CD14-positive monocyte (primary cell): ENCODE results near the gene COMP. TPM values are rescaled to one million over a fixed set of nuclear protein-coding genes. Genes with fewer than 3 reads are reported as not detected.

Source experiments
- DNase-seq, 3 donors: peaks; one replicate each; pipeline ENCODE4 v3.0.0-alpha.2; 2011 to 2022
- H2AFZ ChIP-seq: 2 replicates; pipeline ENCODE4 v1.6.0; 2012; ENCODE audit warnings: mild to moderate bottlenecking, low read depth, low read length, inconsistent platforms; ENCODE audit not compliant: insufficient read depth, poor library complexity, severe bottlenecking
- H3K27ac ChIP-seq, 2 donors: 1 replicate in 1 of 2; 2 replicates in 1 of 2; pipeline ENCODE4 v1.5.1; 2012 to 2013; ENCODE audit warnings: low read length in 2 of 2, control low read depth in 1 of 2, inconsistent platforms in 1 of 2, low read depth in 1 of 2, mild to moderate bottlenecking in 1 of 2
- H3K27me3 ChIP-seq, 2 donors: one replicate each; pipeline versions ENCODE4 v1.6.0 to v1.6.1; 2011 to 2013; ENCODE audit warnings: low read length in 2 of 2; ENCODE audit not compliant: control insufficient read depth in 2 of 2, insufficient read depth in 2 of 2
- H3K36me3 ChIP-seq, 2 donors: replicated peaks in 1 of 2; 1 replicate in 1 of 2; 2 replicates in 1 of 2; pipeline versions ENCODE4 v1.5.1 to v1.6.1; 2012 to 2013; ENCODE audit warnings: low read length in 2 of 2, control low read depth in 1 of 2, inconsistent platforms in 1 of 2, mild to moderate bottlenecking in 1 of 2; ENCODE audit not compliant: insufficient read depth in 2 of 2, control insufficient read depth in 1 of 2
- H3K4me1 ChIP-seq, 2 donors: 1 replicate in 1 of 2; 2 replicates in 1 of 2; pipeline versions ENCODE4 v1.5.1 to v1.6.1; 2012 to 2013; ENCODE audit warnings: low read length in 2 of 2, control low read depth in 1 of 2, inconsistent platforms in 1 of 2, mild to moderate bottlenecking in 1 of 2, moderate library complexity in 1 of 2; ENCODE audit not compliant: insufficient read depth in 2 of 2, control insufficient read depth in 1 of 2
- H3K4me2 ChIP-seq: replicated peaks from 2 replicates; pipeline ENCODE3; 2012; ENCODE audit warnings: low read length, moderate library complexity, mild to moderate bottlenecking; ENCODE audit not compliant: poor library complexity, severe bottlenecking; ENCODE audit errors: extremely low read depth
- H3K4me3 ChIP-seq, 3 experiments: fragments of 200-600 bp in 1 of 3; sonication (generic) in 1 of 3; replicated peaks in 1 of 3; 1 replicate in 2 of 3; 2 replicates in 1 of 3; pipeline ENCODE4 v1.5.1; 2011 to 2013; ENCODE audit warnings: low read length in 3 of 3, mild to moderate bottlenecking in 3 of 3, control low read depth in 2 of 3, low read depth in 2 of 3, inconsistent platforms in 1 of 3, moderate library complexity in 1 of 3
- H3K79me2 ChIP-seq: 2 replicates; pipeline ENCODE4 v1.6.0; 2012; ENCODE audit warnings: mild to moderate bottlenecking, control low read depth, inconsistent platforms, low read length, moderate library complexity; ENCODE audit not compliant: insufficient read depth
- H3K9ac ChIP-seq: 2 replicates; pipeline ENCODE4 v1.6.0; 2017; ENCODE audit warnings: low read length, mild to moderate bottlenecking; ENCODE audit not compliant: insufficient read depth, poor library complexity, severe bottlenecking
- H3K9me3 ChIP-seq, 2 donors: replicated peaks in 1 of 2; 1 replicate in 1 of 2; 2 replicates in 1 of 2; pipeline versions ENCODE4 v1.5.1 to v1.6.1; 2012 to 2013; ENCODE audit warnings: low read length in 2 of 2, control low read depth in 1 of 2; ENCODE audit not compliant: control insufficient read depth in 1 of 2, insufficient read depth in 1 of 2
- H4K20me1 ChIP-seq: 2 replicates; pipeline ENCODE4 v1.6.0; 2012; ENCODE audit warnings: mild to moderate bottlenecking, low read length, control low read depth, moderate library complexity; ENCODE audit not compliant: insufficient read depth
- H3K27ac Mint-ChIP-seq, 7 donors: one replicate each; pipeline ENCODE4 v1.8.0; 2020; ENCODE audit warnings: mild to moderate bottlenecking in 7 of 7, mixed read lengths in 7 of 7, moderate library complexity in 6 of 7, inconsistent platforms in 2 of 7
- H3K27me3 Mint-ChIP-seq, 3 donors: one replicate each; pipeline ENCODE4 v1.8.0; 2021 to 2022; ENCODE audit warnings: low read depth in 3 of 3, mild to moderate bottlenecking in 3 of 3, mixed read lengths in 3 of 3, moderate library complexity in 3 of 3, inconsistent platforms in 1 of 3
- H3K36me3 Mint-ChIP-seq, 2 donors: one replicate each; pipeline ENCODE4 v1.8.0; 2020; ENCODE audit warnings: mixed read lengths in 2 of 2, inconsistent platforms in 1 of 2, mild to moderate bottlenecking in 1 of 2
- H3K4me1 Mint-ChIP-seq: one replicate; pipeline ENCODE4 v1.8.0; 2020; ENCODE audit warnings: mild to moderate bottlenecking, mixed read lengths
- H3K4me3 Mint-ChIP-seq, 2 donors: one replicate each; pipeline ENCODE4 v1.8.0; 2020; ENCODE audit warnings: mild to moderate bottlenecking in 2 of 2, mixed read lengths in 2 of 2, moderate library complexity in 1 of 2
- H3K9me3 Mint-ChIP-seq, 7 donors: one replicate each; pipeline ENCODE4 v1.8.0; 2020 to 2022; ENCODE audit warnings: mixed read lengths in 7 of 7, mild to moderate bottlenecking in 6 of 7, moderate library complexity in 6 of 7, inconsistent platforms in 2 of 7
- CTCF ChIP-seq: fragments of 200-600 bp; IDR thresholded peaks from one replicate; pipeline ENCODE4 v1.8.0; 2022; ENCODE audit warnings: antibody characterized with exemption, mild to moderate bottlenecking
- WGBS: methylation state at CpG from one replicate; pipeline ENCODE4 v1.1.5; 2013; ENCODE audit warnings: missing lambda C conversion rate; ENCODE audit not compliant: insufficient coverage; 5-methylcytosine and 5-hydroxymethylcytosine counted together
- intact Hi-C, 2 donors: fragments of 100-400 bp; cut with micrococcal nuclease; formaldehyde crosslinking; loops; one replicate each; pipeline versions ENCODE4 v1.15.0 to v1.15.1; 2023
- polyA plus RNA-seq, 3 donors: library from polyadenylated mRNA; depleted of rRNA in 1 of 3; unstranded in 2 of 3; stranded (reverse) in 1 of 3; fragments of 300-500 nt in 2 of 3; fragments of >200 nt in 1 of 3; fragmentation: Illumina TruSeq in 2 of 3; gene quantifications; 1 replicate in 2 of 3; 2 replicates in 1 of 3; pipeline ENCODE4 v1.2.3, GENCODE V29; 2012 to 2021

The COMP gene
- polyA plus RNA-seq, 3 donors = not detected

DNA sequence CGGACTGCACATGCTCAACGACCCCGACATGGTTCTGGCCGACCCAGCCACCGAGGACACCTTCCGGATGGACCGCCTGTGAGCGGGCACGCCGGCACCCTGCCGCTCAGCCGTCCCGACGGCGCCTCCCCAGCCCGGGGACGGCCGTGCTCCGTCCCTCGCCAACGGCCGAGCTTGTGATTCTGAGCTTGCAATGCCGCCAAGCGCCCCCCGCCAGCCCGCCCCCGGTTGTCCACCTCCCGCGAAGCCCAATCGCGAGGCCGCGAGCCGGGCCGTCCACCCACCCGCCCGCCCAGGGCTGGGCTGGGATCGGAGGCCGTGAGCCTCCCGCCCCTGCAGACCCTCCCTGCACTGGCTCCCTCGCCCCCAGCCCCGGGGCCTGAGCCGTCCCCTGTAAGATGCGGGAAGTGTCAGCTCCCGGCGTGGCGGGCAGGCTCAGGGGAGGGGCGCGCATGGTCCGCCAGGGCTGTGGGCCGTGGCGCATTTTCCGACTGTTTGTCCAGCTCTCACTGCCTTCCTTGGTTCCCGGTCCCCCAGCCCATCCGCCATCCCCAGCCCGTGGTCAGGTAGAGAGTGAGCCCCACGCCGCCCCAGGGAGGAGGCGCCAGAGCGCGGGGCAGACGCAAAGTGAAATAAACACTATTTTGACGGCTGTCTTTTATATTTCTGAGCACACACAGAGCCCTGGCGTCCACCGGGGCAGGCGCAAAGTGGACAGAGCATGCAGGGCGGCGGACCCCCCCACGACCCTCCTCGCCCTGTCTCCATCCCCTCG is 13.6 kb downstream of the COMP start:
- H3K27me3 Mint-ChIP-seq = peaks cover 10 to 18% (median 15%) of the 10 kb centered on the region in 3 donors
- no peak for TF ChIP-seq CTCF
- H3K27ac ChIP-seq = no peak overlapping the region
- peaks cover 4% of the 10 kb centered on the region for H3K4me1 Mint-ChIP-seq
- H4K20me1 ChIP-seq = peaks cover 5% of the 10 kb centered on the region
- no peak overlapping the region for H3K4me3 ChIP-seq
- H2AFZ ChIP-seq = no peak overlapping the region
- no peak overlapping the region for H3K4me3 Mint-ChIP-seq
- H3K9ac ChIP-seq = no peak overlapping the region
- no peak overlapping the region for H3K4me2 ChIP-seq
- H3K4me1 ChIP-seq = peaks cover 8 to 10% of the 10 kb centered on the region in 2 donors
- no peaks in the 10 kb centered on the region for H3K36me3 ChIP-seq
- no peak overlapping the region for H3K27ac Mint-ChIP-seq
- WGBS = 65% methylated on average over 61 of the region's 71 CpGs
- peaks cover 0 to 7% of the 10 kb centered on the region in 2 donors for H3K36me3 Mint-ChIP-seq
- intact Hi-C loops = no loop called here
- peaks cover 0 to 3% (median 0%) of the 10 kb centered on the region in 7 donors for H3K9me3 Mint-ChIP-seq
- no peaks in the 10 kb centered on the region for H3K9me3 ChIP-seq
- no peak for DNase-seq
- no peaks in the 10 kb centered on the region for H3K79me2 ChIP-seq
- H3K27me3 ChIP-seq = no peaks in the 10 kb centered on the region

DNA sequence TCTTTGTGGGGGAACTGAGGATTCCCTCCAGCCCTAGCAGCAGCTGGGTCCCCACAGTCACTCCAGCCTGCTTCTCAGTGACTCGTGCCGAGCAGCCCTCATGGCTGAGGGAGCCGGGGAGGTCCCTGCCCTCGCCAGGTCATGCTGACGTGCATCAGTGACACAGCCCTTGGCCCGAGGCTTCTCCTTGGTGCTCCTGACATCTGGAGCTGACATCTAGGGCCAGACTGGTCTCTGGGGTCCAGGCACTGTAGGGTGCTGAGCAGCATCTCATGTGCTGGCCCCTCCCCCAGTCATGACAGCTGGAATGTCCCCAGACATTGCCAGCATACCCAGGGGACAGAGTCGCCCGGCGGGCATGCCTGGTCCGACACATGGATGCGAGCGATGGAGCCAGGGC is 14.4 kb downstream of the COMP start:
- H4K20me1 ChIP-seq = peaks cover 5% of the 10 kb centered on the region
- WGBS = 99% methylated on average over 12 of the region's 12 CpGs
- H3K27me3 ChIP-seq = no peaks in the 10 kb centered on the region

More for the DNA sequence above, 14.4 kb downstream of the COMP start:
- H3K4me1 ChIP-seq = peaks cover under 1 to 3% of the 10 kb centered on the region in 2 donors
- Mint-ChIP-seq H3K27me3 (peaks cover 9 to 16% (median 15%) of the 10 kb centered on the region in 3 donors), H3K9me3 (peaks cover 0 to 3% (median 0%) of the 10 kb centered on the region in 7 donors), H3K36me3 (peaks cover 0 to 7% of the 10 kb centered on the region in 2 donors), H3K4me3 (no peak overlapping the region), H3K27ac (no peak overlapping the region), H3K4me1 (no peaks in the 10 kb centered on the region)
- H3K4me2 ChIP-seq = no peak overlapping the region
- no peak overlapping the region for H2AFZ ChIP-seq
- no peak overlapping the region for H3K27ac ChIP-seq
- H3K9me3 ChIP-seq = no peaks in the 10 kb centered on the region
- H3K36me3 ChIP-seq = peaks cover 0 to 2% of the 10 kb centered on the region in 2 donors
- H3K9ac ChIP-seq = no peak overlapping the region
- no peak for TF ChIP-seq CTCF
- intact Hi-C loops = no loop called here
- no peak overlapping the region for H3K4me3 ChIP-seq
- DNase-seq = no peak
- no peaks in the 10 kb centered on the region for H3K79me2 ChIP-seq
